GM23338 (cell line): Measurements from ENCODE around the gene TRIO. TPM values are rescaled to one million over a fixed set of nuclear protein-coding genes. Genes with fewer than 3 reads are reported as not detected.

Experiments
- ATAC-seq: fragments of 200-7000 bp; cut with Tn5 transposase; 3 replicates; pipeline ENCODE4 v1.9.1; 2020
- DNase-seq: peaks from one replicate; pipeline ENCODE4 v3.0.0-alpha.2; 2015; ENCODE audit warnings: low spot score
- H2AFZ ChIP-seq: fragments of 200-600 bp; sonication (generic); 2 replicates; pipeline ENCODE4 v1.8.0; 2016; ENCODE audit warnings: antibody characterized with exemption, mild to moderate bottlenecking, moderate library complexity
- H3F3A ChIP-seq: fragments of 200-600 bp; sonication (generic); replicated peaks from 2 replicates; pipeline ENCODE4 v1.8.0; 2017; ENCODE audit warnings: antibody characterized with exemption, mixed run types, low read depth
- H3K27ac ChIP-seq: fragments of 200-600 bp; sonication (generic); 2 replicates; pipeline ENCODE4 v1.6.1; 2016; ENCODE audit warnings: low read depth
- H3K27me3 ChIP-seq: fragments of 200-600 bp; sonication (generic); 2 replicates; pipeline ENCODE4 v1.8.0; 2016; ENCODE audit warnings: mild to moderate bottlenecking, mixed run types, moderate library complexity; ENCODE audit not compliant: insufficient read depth
- H3K36me3 ChIP-seq: fragments of 200-600 bp; sonication (generic); 2 replicates; pipeline ENCODE4 v1.8.0; 2016; ENCODE audit warnings: mild to moderate bottlenecking; ENCODE audit not compliant: insufficient read depth
- H3K4me1 ChIP-seq: fragments of 200-600 bp; sonication (generic); 2 replicates; pipeline ENCODE4 v1.8.0; 2016; ENCODE audit warnings: mild to moderate bottlenecking, moderate library complexity; ENCODE audit not compliant: insufficient read depth
- H3K4me2 ChIP-seq: fragments of 200-600 bp; sonication (generic); 2 replicates; pipeline ENCODE4 v1.7.1; 2017; ENCODE audit warnings: mixed run types
- H3K4me3 ChIP-seq: fragments of 200-600 bp; sonication (generic); 2 replicates; pipeline ENCODE4 v1.6.1; 2016; ENCODE audit warnings: mixed run types
- H3K79me2 ChIP-seq: fragments of 200-600 bp; sonication (generic); replicated peaks from 2 replicates; pipeline ENCODE4 v1.8.0; 2017; ENCODE audit warnings: mild to moderate bottlenecking; ENCODE audit not compliant: insufficient read depth
- H3K9me2 ChIP-seq: fragments of 200-600 bp; sonication (generic); 2 replicates; pipeline ENCODE4 v1.8.0; 2017; ENCODE audit not compliant: insufficient read depth
- H4K20me1 ChIP-seq: fragments of 200-600 bp; sonication (generic); replicated peaks from 2 replicates; pipeline ENCODE4 v1.8.0; 2017; ENCODE audit warnings: mild to moderate bottlenecking; ENCODE audit not compliant: insufficient read depth
- H3K27ac Mint-ChIP-seq: 2 replicates; pipeline ENCODE4 v1.8.0; 2020; ENCODE audit warnings: inconsistent platforms, mild to moderate bottlenecking, moderate library complexity, mixed read lengths
- H3K27me3 Mint-ChIP-seq: 3 replicates; pipeline ENCODE4 v1.8.0; 2022; ENCODE audit warnings: low read depth, mild to moderate bottlenecking, moderate library complexity, mixed read lengths, inconsistent platforms; ENCODE audit not compliant: insufficient read depth, poor library complexity
- H3K36me3 Mint-ChIP-seq: 3 replicates; pipeline ENCODE4 v1.8.0; 2021; ENCODE audit warnings: low read depth, mild to moderate bottlenecking, inconsistent platforms, moderate library complexity, mixed read lengths
- H3K4me1 Mint-ChIP-seq: 3 replicates; pipeline ENCODE4 v1.8.0; 2020; ENCODE audit warnings: mild to moderate bottlenecking, inconsistent platforms, mixed read lengths
- H3K4me3 Mint-ChIP-seq: 3 replicates; pipeline ENCODE4 v1.8.0; 2021; ENCODE audit warnings: moderate library complexity, mild to moderate bottlenecking, inconsistent platforms, mixed read lengths
- H3K9me3 Mint-ChIP-seq: 3 replicates; pipeline ENCODE4 v1.8.0; 2020; ENCODE audit warnings: moderate library complexity, mild to moderate bottlenecking, inconsistent platforms, mixed read lengths
- CTCF ChIP-seq, 2 experiments: fragments of 200-600 bp in 1 of 2; sonication (generic) in 1 of 2; conservative IDR thresholded peaks; 2 replicates each; pipeline versions ENCODE4 v1.5.1 to v1.6.1; 2016 to 2017; ENCODE audit warnings: antibody characterized with exemption in 2 of 2, low read depth in 2 of 2, mild to moderate bottlenecking in 2 of 2, moderate library complexity in 1 of 2
- ETS1 ChIP-seq: IDR thresholded peaks from 2 replicates; pipeline ENCODE4 v1.6.1; 2016; ENCODE audit warnings: antibody characterized with exemption
- EZH2 ChIP-seq: fragments of 200-600 bp; sonication (generic); IDR thresholded peaks from one replicate; pipeline ENCODE4 v1.8.0; 2017; ENCODE audit warnings: antibody characterized with exemption, mild to moderate bottlenecking, low read depth; ENCODE audit not compliant: unreplicated experiment
- EZH2phosphoT487 ChIP-seq: fragments of 200-600 bp; sonication (generic); IDR thresholded peaks from one replicate; pipeline ENCODE4 v1.8.1; 2018; ENCODE audit warnings: antibody characterized with exemption; ENCODE audit not compliant: unreplicated experiment
- JUNB ChIP-seq: IDR thresholded peaks from one replicate; pipeline ENCODE4 v1.6.1; 2016; ENCODE audit warnings: antibody characterized with exemption; ENCODE audit not compliant: unreplicated experiment
- NANOG ChIP-seq: IDR thresholded peaks from 2 replicates; pipeline ENCODE4 v1.6.1; 2016; ENCODE audit warnings: antibody characterized with exemption, borderline replicate concordance
- REST ChIP-seq: IDR thresholded peaks from one replicate; pipeline ENCODE4 v1.6.1; 2018; ENCODE audit warnings: antibody characterized with exemption; ENCODE audit not compliant: unreplicated experiment
- STAT1 ChIP-seq: IDR thresholded peaks from one replicate; pipeline ENCODE4 v1.6.1; 2016; ENCODE audit warnings: antibody characterized with exemption; ENCODE audit not compliant: unreplicated experiment
- ZNF114 ChIP-seq: fragments of 250-450 bp; sonication (Bioruptor Pico); IDR thresholded peaks from 2 replicates; pipeline ENCODE4 v1.5.0; 2020; ENCODE audit warnings: mild to moderate bottlenecking, moderate library complexity
- polyA plus RNA-seq: library from polyadenylated mRNA; unstranded; fragments of >200 nt; fragmentation: Nextera tagmentation; extraction: Ambion mirVana; gene quantifications from 2 replicates; pipeline ENCODE4 v1.2.1, GENCODE V29; 2016
- total RNA-seq: library from RNA; depleted of rRNA; stranded (reverse); fragments of >200 nt; shearing (Covaris generic); gene quantifications from 2 replicates; pipeline ENCODE4 v1.2.3, GENCODE V29; 2014

Gene TRIO
- total and polyA plus RNA-seq, 2 experiments from 2014 or later, result 13.8 to 113 TPM

GRCh38 chr5:14185326-14186058 lies 42.4 kb downstream of the TRIO start:
- H3K4me2 ChIP-seq, result peak overlapping the region; percentile 34; the same call in 1 of the 2 replicates
- peaks cover 94% of the 10 kb centered on the region for H3K4me1 ChIP-seq
- no peak overlapping the region for H2AFZ ChIP-seq
- peak overlapping the region; percentile 39 for H3K27ac Mint-ChIP-seq
- peaks cover 47% of the 10 kb centered on the region for H4K20me1 ChIP-seq
- no peaks in the 10 kb centered on the region for H3K9me3 Mint-ChIP-seq
- ATAC-seq, result peak; percentile 32
- H3K36me3 ChIP-seq, result no peaks in the 10 kb centered on the region
- DNase-seq, result no peak
- H3K27me3 Mint-ChIP-seq, result peaks cover 4% of the 10 kb centered on the region
- no peaks in the 10 kb centered on the region for H3F3A ChIP-seq
- no peaks in the 10 kb centered on the region for H3K27me3 ChIP-seq
- H3K27ac ChIP-seq, result peak overlapping the region; percentile 20; the same call in 1 of the 2 replicates
- no peaks in the 10 kb centered on the region for H3K36me3 Mint-ChIP-seq
- peaks cover 81% of the 10 kb centered on the region for H3K4me1 Mint-ChIP-seq
- no peak overlapping the region for H3K4me3 ChIP-seq
- H3K9me2 ChIP-seq, result no peaks in the 10 kb centered on the region
- TF ChIP-seq JUNB (no peak), REST (no peak), CTCF (conservative IDR thresholded peaks at IDR 0.05; ENCODE audit: low read depth in 2 of 2) (no peak), ZNF114 (no peak), NANOG (no peak), EZH2 (no peak)
- H3K79me2 ChIP-seq, result peaks cover 100% of the 10 kb centered on the region
- no peak overlapping the region for H3K4me3 Mint-ChIP-seq

GRCh38 chr5:14186059-14186830 lies 43.1 kb downstream of the TRIO start:
- no peak overlapping the region for H3K4me2 ChIP-seq
- peaks cover 83% of the 10 kb centered on the region for H3K4me1 Mint-ChIP-seq
- TF ChIP-seq EZH2phosphoT487 (no peak), JUNB (no peak), CTCF (conservative IDR thresholded peaks at IDR 0.05; ENCODE audit: low read depth in 2 of 2) (no peak), STAT1 (no peak), ETS1 (no peak)

More at GRCh38 chr5:14186059-14186830, 43.1 kb downstream of the TRIO start:
- no peak overlapping the region for H3K4me3 Mint-ChIP-seq
- no peaks in the 10 kb centered on the region for H3K36me3 Mint-ChIP-seq
- no peaks in the 10 kb centered on the region for H3K36me3 ChIP-seq
- no peak for DNase-seq
- ATAC-seq, result no peak
- peak overlapping the region; percentile 20 for H3K27ac ChIP-seq
- H3K4me1 ChIP-seq, result peaks cover 87% of the 10 kb centered on the region
- peaks cover 100% of the 10 kb centered on the region for H3K79me2 ChIP-seq
- H3K27me3 Mint-ChIP-seq, result peaks cover 4% of the 10 kb centered on the region
- H3K4me3 ChIP-seq, result no peak overlapping the region
- H3K9me2 ChIP-seq, result no peaks in the 10 kb centered on the region
- H2AFZ ChIP-seq, result no peak overlapping the region
- no peaks in the 10 kb centered on the region for H3K9me3 Mint-ChIP-seq
- H3K27me3 ChIP-seq, result no peaks in the 10 kb centered on the region
- H3F3A ChIP-seq, result no peaks in the 10 kb centered on the region
- 0 out of 2 replicates have a peak overlapping the region, but pooled peaks have one; percentile 19 for H3K27ac Mint-ChIP-seq
- peaks cover 40% of the 10 kb centered on the region for H4K20me1 ChIP-seq
